GM12874 (cell line): Measurements from ENCODE around the gene MYO3B.

Experiments
- CTCF ChIP-seq: IDR thresholded peaks from 2 replicates; pipeline ENCODE4 v1.5.1; 2011; ENCODE audit warnings: low read depth, mild to moderate bottlenecking, control low read depth, low read length, moderate library complexity; ENCODE audit not compliant: insufficient read depth

The MYO3B gene

DNA sequence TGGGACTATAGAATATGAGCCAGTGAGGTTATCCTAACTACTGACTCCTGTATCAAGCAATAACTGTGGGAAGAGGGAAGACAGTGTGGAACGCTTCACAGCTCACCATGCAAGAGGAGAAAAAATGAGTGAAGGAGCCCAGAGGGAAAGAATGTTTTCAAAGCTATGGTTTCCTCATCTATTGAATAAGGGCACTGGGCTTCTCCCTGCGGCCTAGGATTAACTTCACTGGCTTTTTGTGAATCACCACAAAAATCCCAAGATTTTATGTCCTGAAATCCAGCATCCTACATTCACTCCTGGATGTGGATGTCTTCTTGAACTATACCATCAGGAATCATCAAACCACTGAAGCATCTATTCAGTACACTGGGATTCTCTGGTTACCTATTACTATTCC, 492.7 kb downstream of the MYO3B start:
- no peak for TF ChIP-seq CTCF

DNA sequence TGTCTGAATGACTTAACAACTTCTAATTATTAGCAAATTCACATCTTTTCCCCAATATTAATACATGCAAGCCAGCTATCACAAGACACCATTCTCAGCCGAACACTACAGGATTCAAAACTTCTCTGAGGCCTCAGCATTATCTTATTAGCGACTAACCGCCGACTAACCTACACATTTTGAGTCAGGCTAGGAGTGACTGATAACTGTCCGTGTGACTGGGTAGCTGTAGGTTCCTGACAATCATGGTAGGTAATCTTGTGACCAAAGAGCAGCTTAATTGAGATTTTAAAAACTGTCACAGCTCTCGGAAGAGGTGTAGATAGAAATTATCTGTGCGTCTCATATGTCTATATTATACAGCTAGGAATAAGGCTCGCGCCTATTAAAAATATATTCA, 493.1 kb downstream of the MYO3B start:
- no peak for TF ChIP-seq CTCF

- no peak for TF ChIP-seq CTCF
Observed at GRCh38 chr2:170675701-170676100, 497.8 kb downstream of the MYO3B start.

DNA sequence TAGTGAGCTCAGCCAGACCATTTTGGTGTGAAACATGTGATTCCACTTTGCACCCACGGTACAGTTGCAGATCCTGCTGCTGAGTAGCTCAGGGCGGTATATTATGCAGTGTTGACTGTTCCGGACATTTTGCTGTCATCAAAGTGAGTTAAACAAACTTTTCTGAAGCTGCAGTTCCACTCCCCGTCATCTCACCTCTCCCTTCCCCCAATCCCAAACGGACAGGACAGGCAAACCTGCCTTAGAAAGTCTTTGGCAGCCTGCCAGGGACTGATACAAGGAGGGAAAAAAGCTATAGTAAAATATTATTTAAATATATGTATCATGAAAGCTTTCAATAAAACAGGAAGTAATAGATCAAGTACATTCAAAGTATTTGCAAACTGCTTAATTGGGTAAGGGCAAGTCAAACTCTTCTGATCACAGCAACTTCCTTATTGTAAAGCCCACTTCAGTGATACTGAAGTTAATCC, 501.7 kb downstream of the MYO3B start:
- TF ChIP-seq CTCF, result no peak

DNA sequence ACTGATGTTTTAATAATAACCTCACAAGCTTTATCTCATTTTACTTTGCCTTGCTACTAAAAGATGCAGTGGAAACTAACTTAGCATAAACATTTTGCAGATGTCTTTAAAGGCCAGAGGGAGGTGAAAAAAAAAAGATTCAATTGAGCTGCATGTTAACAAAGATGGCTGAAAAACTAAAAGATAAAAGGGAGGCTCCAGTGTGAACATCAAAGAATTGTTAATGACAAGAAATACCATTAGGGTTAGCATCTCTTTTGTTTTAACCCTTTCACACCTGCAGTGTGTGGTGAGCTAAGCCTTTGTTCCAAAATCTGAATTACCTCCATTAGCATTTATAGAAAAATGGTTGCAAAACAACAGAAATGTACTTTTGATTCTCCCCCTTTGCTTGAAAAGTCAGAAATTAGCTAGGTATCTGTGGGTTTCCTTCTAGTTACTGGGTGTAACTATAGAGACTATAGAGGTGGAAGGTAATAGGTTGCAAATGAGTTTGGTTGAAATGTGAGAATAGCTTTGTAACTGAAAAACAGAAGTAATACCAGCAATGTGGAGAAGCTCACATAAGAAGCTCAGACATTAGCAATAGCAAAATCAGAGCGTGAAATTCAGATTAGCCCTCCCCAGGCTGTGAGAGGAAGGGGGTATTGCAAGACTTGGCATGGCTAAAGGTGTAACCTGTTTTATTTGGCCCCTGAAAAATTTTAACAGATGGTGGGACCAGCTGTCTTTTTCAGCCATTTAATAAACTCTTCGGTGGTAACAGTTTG, 502.4 kb downstream of the MYO3B start:
- TF ChIP-seq CTCF, result no peak

DNA sequence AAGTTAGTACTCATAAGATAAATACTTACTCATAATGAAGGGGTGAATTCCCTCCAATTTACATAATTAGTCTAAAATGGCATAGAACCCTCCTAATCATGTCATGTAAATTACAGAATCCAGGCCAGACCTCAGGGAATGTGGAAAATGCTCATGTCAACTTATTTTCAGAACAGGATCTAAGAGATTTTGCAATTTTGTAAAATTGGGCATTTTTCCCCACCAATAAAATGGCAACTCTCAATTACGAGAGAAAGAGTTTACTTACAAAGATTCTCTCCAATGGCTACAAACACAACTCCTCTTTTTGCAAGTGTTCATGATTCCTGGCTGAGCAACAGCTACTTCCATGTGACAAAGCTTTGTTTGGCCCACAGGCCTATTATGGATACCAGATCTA, 503.4 kb downstream of the MYO3B start:
- no peak for TF ChIP-seq CTCF

- no peak for TF ChIP-seq CTCF
Observed at GRCh38 chr2:170685591-170685990, 507.6 kb downstream of the MYO3B start.
